IPS DF 4.7 (cell line): Measurements from ENCODE around the gene SPOCK3.
"Not testable (repeated sequence)": the region's sequence is repeated elsewhere in the genome, so short reads cannot be mapped to it uniquely, and the experiment has no call there.

Experiments used
- DNase-seq: peaks from one replicate; pipeline ENCODE4 v3.0.0-alpha.2; 2013; ENCODE audit warnings: low spot score; ENCODE audit errors: extremely low read depth

SPOCK3 gene

DNA sequence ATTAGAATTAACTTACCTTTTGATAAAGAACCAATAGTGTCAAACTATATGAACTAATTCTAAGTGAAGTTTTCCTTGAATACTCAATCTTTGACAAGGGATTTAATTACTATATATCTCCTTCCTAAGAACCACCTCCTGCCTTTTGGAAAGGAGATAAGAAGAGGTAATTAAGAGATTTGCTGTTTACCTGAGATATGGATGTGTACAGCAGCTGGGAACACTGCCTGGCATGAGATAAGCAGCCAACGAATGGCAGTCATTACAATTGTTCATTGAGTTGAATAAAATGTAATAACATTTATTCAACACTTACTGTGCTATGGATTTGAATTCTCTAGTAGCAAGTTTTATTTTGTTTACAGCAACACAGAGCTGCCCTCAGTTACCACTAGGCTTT lies 407.1 kb downstream of the SPOCK3 start:
- DNase-seq, result no peak

DNA sequence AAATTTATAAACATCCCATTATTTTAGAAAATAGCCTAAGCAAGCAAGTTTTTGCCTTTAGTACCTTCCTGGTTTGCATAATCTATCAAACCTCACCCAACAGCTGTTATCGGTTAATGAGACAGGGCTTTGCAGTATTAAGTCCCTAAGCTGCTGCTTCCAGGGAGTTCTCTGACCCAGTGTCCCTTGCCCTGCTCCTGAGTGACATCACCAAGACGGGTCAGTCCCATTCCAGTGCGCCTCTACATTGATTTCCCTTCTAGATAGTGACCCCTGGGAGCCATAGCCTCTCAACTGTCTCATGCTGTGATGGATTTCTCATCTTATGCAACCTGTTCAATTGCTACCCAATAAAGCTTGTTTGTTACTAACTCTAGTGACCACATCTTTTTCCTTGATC lies 410.4 kb downstream of the SPOCK3 start:
- no peak for DNase-seq

DNA sequence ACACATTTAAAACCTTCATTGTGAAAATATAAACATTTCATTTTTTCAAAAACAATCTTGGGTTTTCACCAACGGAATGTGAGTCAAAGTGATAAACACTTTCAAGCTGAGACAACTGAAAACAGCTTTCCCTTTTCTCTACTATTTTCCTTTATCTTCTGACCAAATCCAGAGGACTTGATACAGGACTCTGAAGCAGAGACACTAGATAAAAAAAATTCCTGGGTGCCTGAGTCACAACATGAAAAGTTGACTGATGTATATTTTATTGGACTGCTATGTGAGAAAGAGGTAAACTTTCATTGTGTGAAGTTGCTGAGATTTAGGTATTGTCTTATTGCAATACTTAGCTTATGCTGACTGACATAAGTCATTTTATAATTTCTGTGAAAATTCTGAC lies 411.2 kb downstream of the SPOCK3 start:
- DNase-seq, result no peak

DNA sequence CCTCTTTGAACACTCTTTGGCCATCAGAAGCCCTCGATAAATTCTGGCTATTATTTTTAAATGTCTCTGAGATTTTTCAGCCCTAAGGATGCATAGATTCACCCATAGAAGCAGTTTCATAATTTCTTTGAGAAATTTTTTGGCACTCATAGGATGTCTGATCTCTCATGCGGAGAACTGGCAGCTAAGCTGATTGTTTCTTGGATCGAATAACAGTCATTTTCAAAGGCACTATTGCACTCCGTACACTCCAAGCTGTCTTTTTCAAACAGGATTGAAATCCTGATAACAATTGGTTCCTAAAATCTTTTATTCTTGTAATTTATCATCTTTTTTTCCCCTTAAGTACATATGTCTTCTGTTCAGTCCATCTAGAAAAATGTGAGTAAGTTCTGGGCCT lies 411.9 kb downstream of the SPOCK3 start:
- no peak for DNase-seq

DNA sequence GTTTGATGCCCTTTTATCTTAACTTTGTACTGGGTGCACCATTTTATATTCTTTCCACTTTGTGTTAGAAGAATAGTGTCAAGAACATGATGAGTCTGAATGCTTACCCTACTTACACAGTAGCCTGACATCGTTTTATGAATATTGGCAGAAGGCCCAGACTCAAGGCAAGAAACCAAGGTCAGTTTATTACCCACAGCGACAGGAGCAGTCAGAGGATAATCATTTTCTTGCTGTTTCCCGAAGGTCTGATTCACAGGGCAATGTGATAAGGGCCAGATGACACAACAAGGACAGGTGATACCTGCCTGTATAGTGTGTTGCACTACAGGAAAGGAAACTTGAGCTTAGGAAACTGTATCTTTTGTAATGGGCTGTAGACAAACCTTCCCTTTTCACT lies 417.4 kb downstream of the SPOCK3 start:
- DNase-seq, result no peak

DNA sequence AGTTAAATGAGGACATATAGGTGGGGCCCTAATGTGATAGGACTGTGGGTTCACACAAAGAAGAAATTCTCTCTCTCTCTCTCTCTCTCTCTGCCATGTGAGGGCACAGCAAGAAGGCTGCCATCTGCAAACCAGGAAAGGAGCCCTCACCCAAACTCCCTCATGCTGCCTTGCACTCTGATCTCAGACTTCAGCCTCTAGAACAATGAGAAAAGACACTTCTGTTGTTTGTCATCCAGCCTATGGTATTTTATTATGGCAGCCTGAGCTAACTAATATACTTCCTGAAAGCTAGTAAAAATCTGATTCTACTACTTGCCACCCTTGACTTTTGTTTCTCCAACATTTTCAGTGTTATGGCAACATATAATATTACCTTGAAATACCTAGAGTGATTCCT lies 425.9 kb downstream of the SPOCK3 start:
- DNase-seq, result no peak

DNA sequence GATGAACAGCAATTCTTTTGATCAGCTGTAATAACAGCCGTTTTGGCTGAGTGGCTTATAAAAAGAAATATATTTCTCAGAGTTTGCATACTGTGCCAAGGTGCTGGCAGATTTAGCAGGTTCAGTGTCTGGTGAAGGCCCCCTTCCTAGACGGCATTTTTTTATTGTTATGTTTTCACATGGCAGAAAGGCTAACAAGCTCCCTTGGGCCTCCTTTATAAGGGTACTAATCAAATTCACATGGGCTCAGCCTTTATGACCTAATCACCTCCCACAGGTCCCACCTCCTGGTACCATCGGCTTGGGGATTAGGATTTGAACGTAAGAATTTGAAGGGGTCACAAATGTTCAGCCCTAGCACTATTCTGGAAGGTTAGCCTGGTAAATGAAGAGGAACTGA lies 431.9 kb downstream of the SPOCK3 start:
- DNase-seq, result no peak

DNA sequence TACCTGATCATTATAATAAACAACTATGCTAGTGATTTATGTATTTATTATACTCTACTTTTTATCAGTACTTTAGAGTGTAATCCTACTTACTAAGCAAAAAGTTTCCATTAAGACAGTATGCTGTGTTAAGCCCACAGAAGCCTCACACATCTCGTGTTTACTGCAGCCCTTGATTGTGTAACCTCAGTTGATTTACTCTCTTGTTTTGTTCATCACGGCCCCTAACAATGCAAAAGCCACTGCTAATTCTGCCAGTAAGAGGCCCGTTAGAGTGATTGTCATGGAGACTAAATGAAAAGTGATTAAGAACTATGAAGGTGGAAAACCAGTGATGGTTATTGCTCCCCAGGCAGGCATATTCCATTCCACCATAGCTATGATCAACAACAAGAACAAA lies 436.2 kb downstream of the SPOCK3 start:
- no peak for DNase-seq

DNA sequence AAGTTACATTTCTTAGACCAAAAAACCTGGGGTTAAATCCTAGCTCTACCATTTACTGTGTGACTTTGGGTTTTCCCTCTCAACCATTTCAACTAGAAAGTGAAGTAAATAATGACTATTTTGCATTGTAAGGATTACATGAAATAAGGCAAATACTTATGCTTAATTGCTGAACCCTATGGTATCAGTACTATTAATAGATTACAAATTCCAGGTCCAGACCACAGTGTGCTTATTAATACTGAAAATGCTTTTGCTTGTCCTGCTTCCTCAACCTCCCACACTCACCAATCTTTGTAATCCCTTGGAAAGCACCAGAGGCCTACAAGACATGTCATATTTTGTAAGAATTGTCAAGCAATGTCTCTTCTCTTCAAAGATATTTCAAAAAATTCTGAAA lies 456.5 kb downstream of the SPOCK3 start:
- no peak for DNase-seq

DNA sequence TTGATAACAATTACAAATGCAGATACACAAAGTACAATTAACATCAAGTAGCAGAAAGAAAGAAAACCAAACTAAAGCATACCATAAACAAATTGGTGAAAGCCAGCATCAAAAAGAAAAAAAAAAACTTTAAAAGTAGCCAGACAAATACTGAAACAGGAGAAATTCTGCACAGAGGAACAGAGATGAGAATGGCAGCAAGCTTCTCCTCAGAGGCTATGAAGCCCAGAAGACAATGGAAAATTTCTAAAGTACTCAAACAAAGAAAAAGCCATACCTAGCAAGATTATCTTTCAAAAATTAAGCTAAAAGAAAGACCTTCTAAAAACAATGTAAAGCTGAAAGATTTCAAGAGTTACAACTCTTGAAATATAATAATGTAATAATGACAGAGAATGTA lies 471.3 kb downstream of the SPOCK3 start:
- no peak for DNase-seq

DNA sequence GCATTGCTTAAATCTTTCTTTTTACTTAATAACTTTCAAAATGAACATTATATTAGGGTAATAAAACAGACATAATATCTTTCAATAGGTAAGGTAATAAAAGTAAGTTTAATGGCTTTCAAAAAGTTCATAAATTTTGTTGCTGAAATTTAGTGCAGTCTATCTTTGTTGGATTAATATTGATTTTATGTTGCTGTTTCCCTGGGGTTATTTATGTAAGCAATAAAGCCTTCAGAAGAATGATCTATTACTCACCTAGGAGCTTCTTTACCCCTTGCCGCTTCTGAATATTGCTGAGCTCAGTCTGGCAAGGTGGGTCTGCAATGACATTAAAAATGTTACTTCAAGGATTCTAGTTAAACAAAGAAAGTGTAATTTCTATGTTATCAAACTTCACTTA lies 492.6 kb downstream of the SPOCK3 start:
- no peak for DNase-seq

DNA sequence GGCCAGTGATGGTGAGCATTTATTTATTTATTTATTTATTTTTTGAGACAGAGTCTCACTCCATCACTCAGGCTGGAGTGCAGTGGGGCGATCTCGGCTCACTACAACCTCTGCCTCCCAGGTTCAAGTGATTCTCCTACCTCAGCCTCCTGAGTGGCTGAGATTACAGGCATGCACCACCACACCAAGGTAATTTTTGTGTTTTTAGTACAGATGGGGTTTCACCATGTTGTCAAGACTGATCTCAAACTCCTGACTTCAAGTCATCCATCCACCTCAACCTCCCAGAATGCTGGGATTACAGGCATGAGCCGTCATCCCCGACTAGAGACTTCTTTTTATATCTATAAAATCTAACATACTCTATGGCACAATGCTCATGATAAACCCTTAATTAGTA lies 495.1 kb downstream of the SPOCK3 start:
- DNase-seq, result not testable (repeated sequence)

DNA sequence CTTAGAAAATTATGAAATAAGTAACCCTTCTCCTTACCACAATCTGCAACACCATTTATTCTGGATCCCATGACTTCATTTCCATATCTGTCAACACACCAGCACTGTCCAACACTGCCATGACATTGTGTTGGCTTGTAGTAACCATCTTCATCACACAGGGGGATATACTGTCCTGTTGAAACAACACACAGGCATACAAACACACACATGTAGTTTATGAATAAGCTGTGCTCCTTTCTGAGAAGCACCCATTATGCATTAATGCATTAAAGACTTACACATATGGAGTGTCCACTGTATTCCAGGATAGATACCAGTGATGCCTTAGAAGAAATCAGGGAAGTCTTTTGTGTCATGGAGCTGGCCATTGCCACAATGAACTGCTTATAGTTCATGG lies 496.9 kb downstream of the SPOCK3 start:
- no peak for DNase-seq

DNA sequence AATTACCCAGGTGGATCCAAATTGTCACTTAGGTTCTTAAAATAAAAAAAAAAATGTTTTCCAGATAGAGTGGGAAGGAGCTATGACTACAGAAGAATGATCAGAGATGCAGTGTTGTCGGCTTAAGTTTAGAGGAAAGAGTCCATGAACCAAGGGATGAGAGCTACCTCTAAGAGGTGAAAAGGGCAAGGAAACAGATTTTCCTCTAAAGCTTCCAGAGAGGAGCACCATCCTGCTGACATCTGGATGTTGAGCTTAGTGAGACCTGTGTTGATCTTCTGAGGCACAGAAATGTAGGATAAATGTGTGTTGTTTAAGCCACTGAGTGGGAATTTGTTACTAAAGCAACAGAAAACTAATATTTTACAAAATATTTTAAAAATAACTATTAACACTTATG lies 498.7 kb downstream of the SPOCK3 start:
- no peak for DNase-seq

DNA sequence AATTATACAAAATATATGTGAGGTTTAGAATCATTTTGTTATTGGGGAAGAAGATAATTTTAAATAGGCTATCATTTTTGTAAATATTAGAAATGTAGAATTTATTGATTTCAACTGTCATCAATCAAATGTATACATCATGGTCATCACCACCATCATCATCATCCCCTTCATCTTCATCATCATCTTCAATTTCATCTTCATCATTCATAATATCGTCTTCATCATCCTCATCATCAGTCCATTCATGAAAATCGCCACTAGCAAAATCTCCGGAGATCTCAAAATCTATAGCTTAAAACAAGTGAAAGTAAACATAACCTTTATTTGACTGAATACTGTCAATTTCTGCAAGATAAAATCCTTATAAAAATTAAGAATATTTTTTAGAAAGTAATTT lies 499.5 kb downstream of the SPOCK3 start:
- no peak for DNase-seq

DNA sequence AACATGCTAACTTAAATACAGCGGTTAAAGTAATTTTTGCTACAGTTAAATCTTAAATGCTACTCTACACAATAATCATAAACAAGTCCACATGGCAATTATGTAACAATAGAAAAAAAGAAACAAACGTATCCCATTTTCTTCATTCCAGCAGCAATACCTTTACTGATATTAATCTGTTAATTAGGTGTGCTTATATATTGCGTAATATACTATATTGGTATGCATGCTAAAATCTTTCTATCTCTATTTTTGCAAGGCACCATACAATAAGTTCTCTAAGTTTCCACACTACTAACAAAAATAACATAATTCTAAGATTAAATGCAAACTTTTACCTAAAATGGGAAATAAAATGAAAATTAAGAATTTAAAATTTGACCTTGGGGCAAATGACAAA lies 500.6 kb downstream of the SPOCK3 start:
- no peak for DNase-seq

DNA sequence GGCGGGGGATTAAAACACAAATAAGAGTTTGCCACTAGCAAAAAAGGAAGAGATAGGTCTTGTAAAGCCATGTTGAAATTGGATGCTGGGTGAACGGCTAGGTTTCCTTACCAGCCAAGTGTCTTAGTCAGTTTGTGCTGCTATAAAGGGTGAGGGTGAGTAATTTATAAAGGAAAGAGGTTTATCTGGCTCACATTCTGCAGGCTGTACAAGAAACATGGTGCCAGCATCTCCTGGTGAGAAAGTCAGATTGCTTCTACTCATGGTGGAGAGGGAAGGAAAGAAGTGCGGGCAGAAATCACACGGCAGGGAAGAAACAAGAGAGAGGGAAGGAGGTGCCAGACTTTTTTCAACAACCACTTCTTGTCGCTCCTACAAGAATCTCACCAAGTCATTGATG lies 507.5 kb downstream of the SPOCK3 start:
- DNase-seq, result no peak

DNA sequence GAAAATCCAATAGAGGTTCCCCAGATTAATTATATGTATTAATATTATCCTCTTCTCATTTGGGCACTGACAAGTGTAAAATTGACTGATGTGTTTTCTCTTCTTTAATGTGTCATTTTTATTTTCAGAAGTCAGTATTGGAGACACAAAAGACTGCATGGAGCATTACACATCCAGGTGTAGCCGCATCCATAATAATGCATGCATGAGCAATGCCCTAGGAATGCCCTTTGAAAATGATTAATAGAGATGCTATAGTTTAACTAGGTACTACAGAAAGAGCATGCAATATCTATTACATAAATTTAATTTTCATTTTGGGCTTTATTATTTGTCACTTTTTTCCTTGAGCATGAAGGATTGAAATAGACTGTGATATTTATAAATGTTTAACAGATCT lies 509.9 kb downstream of the SPOCK3 start:
- DNase-seq, result no peak

DNA sequence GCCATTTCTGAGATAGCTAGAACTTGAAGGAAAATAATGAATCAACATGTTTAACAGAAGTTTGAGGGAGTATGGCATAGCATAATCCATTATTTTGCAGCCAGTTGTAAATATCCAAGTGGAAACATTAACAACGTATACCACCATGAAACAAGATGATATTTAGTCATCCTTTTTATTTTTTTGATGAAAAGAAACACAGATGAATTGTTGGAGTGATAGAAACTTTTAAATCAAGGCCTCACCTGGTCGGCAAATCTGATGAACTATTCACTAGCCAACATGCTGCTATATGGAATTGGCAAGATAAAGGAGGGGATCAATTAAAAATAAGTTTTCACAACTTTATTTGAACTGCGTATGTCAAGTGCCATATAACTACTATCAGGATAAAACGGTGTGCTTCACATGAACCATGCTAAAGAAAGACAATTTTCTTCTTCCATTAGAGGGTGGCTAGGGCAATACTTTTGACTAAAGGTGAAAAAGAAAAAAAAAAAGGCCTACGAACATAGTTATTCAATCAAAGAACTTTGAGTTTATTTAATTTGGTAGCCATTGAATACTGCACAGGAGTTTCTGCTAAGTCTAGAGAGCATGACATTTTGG lies 510.7 kb downstream of the SPOCK3 start:
- DNase-seq, result no peak

DNA sequence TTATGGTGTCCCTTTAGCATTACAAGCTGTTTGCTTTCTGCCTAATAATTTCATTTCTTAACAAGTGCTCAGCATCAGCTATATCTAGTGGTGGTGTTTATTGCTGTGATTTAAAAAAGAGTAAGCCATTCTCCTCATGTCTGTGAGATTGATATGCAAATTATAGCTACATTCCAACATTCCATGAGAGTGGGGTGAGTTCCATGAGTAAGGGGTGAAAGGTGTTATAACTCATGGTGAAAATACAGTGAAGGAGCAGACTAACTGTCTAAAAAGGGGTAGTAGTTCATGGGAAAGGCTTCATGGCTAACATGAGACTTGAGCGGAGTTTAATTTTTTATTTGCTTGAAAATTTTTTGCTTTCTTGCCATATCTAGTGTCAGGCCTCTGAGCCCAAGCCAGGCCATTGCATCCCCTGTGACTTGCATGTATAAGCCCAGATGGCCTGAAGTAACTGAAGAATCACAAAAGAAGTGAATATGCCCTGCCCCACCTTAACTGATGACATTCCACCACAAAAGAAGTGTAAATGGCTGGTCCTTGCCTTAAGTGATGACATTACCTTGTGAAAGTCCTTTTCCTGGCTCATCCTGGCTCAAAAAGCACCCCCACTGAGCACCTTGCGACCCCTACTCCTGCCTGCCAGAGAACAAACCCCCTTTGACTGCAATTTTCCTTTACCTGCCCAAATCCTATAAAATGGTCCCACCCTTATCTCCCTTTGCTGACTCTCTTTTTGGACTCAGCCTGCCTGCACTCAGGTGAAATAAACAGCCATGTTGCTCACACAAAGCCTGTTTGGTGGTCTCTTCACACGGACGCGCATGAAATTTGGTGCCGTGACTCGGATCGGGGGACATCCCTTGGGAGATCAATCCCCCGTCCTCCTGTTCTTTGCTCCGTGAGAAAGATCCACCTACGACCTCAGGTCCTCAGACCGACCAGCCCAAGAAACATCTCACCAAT lies 518.3 kb downstream of the SPOCK3 start:
- DNase-seq, result not testable (repeated sequence)

DNA sequence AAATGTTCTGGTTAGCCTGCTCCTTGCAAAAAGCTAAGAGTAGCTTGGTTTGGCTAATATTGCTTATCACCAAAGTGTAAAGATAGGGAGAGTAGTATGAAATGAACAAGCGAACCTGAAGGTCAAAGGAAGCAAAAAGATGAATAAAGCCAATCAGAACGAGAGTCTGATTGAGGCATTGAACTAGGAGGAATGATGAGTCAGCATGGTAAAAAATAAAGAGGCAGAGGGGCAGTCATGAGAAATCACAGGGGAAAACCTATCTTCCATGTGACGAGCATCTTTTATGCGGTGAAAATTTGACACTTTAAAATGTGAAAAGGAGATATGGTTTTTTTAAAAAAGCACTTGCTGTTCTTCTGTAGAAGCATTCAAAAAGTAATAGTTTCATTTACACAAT lies 533.7 kb downstream of the SPOCK3 start:
- DNase-seq, result no peak

DNA sequence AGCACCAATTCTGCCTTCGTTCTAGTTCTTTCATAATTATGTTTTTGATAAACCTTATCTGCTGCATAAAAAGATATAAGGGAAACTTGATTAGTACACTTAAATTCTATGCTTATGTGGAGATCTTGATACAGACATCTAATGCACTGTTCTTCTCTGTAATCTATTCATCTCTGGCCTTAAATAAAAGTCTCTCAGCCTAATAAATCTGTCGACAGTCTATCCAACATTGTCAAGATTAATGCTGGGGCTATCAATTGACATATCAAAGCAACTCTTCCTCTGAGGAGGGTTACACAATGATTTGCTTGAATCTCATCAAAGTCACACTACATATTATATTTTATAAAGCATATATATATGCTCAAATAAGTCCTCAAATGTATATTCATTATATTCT lies 545.5 kb downstream of the SPOCK3 start:
- DNase-seq, result no peak

DNA sequence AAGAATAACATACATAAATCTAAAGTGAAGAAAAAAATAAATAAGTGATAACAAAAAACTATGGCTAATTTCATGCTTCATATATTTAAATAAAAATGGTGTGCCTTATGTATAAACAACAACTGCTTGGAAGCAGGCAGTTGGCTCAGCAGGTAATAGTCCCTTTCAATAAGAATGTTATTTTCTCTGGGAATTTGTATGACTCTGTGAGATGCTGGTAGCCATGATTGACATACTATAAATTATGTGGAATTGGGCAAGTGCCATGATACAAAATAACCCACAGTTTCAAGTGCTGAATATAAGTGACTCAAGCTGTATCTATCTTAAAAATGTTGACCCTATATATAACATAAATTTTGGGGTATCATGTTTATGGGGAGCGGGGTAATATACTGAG lies 546.5 kb downstream of the SPOCK3 start:
- no peak for DNase-seq
